GM19035 (cell line): ENCODE measurements around the gene PDXK.
"Not testable (repeated sequence)": the region's sequence is repeated elsewhere in the genome, so short reads cannot be mapped to it uniquely, and the experiment has no call there.

Experiments
- ATAC-seq: cut with Tn5 transposase; IDR thresholded peaks from one replicate; pipeline ENCODE4 v1.9.1; 2021; ENCODE audit not compliant: unreplicated experiment

Gene PDXK

GRCh38 chr21:43697758-43698643 is 20.9 kb upstream of the PDXK start:
- no peak for ATAC-seq

DNA sequence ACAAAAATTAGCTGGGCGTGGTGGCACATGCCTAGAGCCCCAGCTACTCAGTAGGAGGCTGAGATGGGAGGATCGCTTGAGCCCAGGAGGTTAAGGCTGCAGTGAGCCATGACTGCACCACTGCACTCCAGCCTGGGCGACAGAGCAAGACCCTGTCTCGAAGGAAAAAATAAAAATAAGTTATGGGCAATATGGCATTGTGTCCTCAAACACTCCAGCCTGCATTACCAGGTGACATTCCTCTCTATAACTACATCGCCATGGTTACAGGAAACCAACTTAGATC is 19.5 kb upstream of the PDXK start:
- not testable (repeated sequence) for ATAC-seq

GRCh38 chr21:43699933-43700599 is 18.9 kb upstream of the PDXK start:
- no peak for ATAC-seq

DNA sequence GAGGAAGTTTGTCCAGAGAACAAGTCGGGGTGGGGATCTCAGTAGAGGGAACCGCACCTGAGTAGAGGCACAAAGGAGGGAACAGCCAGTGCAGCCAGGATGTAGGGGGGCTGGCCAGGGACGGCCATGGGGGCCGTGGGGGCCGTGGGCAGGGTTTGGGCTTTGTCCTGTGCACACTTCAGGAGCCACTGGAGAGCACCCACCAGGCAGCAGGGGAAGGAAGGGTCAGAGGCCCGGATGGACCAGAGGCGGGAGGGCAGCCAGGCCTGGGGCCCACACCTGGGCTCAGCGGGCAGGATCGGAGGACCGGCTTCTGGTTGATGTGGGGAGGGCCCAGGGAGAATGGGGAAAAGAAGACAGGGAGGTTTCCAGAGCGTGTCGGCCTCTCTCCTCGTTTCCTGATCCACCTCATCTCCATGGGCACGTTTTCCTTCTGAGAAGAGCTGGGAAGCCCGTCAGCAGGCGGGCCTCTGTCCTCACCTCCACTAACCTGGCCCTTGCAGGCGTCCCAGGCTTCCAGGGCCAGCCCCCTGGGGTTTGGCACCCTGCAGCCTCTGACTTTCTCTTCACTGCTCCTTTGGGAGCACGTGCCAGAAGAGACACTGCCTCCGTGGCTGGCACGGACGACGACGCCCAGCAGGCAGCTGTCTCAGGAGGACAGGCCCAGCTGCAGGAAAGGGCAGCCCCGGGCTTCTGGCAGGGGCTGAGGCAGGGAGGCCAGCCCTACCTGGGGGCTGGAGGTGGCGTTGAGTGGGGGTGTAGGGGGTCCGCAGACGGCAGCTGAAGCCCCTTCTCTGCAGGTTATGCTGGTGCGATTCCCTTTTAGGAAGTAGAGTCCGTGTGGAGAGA is 16.8 kb upstream of the PDXK start:
- ATAC-seq: no peak

DNA sequence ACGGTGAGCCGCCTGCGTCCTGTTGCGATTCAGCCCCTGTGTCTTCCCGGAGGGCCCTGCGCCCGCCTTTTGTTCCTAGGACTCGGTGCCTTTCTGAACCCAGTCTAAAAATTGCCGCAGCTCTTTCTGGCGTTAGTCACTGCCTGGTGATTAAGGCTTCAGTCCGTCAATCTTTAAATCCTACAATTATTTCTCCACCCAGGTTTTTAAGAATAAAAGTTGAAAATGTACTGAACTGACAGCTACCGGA is 16.2 kb upstream of the PDXK start:
- no peak for ATAC-seq

GRCh38 chr21:43703035-43703880 is 15.7 kb upstream of the PDXK start:
- no peak for ATAC-seq

DNA sequence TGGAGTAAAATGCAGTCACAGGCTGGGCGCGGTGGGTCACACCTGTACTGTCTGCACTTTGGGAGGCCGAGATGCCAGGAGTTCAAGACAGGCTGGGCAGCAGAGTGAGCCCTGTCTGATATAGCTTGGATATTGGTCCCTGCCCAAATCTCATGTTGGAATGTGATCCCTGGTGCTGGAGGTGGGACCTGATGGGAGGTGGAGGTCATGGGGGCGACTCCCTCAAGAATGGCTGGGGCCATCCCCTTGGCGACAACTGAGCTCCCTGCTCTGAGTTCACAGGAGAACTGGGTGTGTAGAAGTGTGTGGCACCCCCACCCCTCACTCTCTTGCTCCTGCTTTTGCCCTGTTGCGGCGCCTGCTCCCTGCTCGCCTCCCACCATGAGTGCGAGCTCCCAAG is 11.5 kb upstream of the PDXK start:
- no peak for ATAC-seq

- no peak for ATAC-seq
These were observed 10.1 kb upstream of the PDXK start for GRCh38 chr21:43708745-43709381.

- ATAC-seq: no peak
These were observed 6.5 kb upstream of the PDXK start for GRCh38 chr21:43712268-43712942.

DNA sequence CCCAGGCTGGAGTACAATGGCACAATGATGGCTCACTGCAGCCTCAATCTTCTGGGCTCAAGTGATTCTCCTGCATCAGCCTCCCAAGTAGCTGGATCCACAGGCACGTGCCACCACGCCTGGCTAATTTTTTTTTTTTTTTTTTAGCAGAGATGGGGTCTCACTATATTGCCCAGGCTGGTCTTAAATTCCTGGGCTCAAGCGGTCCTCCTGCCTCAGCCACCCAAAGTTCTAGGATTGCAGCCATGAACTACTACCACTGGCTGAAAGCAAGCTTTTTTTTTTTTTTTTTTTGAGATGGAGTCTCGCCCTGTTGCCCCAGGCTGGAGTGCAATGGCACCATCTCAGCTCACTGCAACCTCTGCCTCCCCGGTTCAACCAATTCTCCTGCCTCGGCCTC is 5.8 kb upstream of the PDXK start:
- ATAC-seq: not testable (repeated sequence)

- ATAC-seq: no peak
These were observed 2.4 kb upstream of the PDXK start for GRCh38 chr21:43716376-43717165.

DNA sequence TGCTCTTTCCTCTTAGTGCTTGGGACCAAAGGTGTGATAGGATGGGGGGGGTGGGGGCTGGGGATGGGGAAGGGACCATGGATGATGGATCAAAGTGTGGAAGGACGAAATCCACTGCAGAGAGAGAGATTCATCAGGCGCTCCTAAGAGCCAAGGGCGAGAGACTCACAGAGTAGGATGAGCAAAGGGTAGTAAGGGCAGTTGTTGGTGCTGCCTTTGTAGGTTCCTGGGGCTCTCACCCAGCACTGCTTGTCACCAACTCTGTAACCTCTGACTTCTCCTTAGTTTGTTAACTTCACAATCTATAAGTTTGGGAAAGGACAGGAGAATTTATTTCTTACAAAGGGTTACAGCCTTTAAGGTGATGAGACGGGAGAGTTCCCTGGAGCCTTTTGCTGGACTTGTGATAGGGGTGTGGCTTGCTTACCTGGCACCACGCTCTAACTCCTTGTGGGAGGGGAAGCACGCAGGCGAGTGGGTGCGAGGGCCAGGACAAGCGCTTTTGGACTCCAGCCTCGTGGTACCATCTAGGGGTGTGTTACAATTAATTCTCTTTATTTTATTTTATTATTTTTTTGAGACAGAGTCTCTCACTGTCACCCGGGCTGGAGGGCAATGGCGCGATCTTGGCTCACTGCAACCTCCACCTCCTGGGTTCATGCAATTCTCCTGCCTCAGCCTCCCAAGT is 1.6 kb upstream of the PDXK start:
- ATAC-seq: no peak

DNA sequence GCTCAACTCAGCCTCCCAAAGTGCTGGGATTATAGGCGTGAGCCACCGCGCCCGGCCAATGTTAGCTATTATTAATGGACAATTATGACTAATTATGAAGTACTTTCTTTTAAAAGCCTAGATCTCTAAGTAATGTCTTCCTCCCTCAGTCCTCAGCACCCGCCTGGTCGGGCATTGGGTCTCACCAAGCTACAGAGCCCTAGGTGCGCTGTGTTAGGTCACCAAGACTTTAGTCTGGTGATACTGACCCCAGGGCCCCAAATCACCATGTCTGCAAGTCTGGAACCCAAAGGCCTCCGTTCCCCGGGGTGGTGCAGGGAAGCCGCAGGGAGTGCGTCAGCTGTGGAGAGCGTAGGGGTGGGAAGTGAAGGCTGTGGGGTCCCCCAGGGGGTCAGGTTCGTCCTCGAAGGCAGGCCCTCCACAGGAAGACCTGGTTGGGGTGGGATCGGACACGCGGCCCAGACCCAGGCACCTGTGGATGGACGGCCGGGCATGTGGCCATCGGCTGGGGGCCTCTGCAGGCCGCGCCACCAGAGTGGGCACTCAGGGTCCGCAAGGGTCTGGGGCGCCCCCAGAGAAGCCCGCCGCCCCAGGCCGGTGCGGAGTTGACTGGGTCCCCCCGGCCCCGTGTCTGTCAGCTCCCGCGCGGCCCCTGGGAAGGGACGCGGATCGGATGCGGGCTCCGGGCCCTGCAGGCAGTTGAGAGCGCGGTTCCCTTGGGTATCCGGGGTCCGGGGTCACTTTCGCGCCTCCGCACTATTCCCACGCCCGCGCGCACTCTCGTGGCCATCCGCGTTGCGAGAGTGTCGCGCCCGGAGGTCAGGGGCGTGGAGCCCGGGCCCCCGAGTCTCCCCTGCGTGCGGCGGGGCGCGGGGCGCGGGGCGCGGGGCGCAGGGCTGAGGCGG is 710 bp upstream of the PDXK start:
- no peak for ATAC-seq

GRCh38 chr21:43719748-43720538 is 1.0 kb downstream of the PDXK start:
- ATAC-seq: no peak

DNA sequence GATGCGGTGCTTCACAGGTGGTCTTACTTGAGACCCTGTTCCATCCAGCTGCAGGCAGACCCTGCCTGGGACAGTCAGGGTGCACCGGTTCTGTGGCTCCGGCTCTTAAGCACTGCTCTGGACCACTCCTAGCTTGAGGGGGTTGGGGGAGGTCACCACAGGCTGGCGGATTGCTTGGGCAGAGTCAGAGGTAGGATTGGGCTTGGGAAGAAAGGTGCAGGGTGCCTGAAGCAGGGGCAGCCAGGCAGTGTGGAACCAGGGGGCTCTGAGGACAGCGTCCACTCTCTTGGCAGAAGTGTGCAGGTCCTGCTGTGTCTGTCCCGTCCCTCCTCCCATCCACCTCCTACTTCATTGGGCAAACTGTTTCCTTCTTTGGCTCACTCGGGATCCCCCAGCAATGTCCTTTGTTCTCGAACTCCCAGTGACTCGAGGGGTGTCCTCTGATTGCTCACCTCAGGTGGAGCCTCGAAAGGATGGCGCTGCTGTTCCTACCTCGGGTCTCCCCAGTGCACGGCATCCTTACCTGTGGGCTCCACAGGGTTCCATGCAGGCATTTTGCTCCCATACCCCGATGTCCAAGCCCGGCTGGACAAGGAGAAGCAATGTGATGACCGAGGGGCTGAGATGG is 1.7 kb downstream of the PDXK start:
- ATAC-seq: no peak

- ATAC-seq: no peak
These were observed 2.3 kb downstream of the PDXK start for GRCh38 chr21:43721206-43721605.
